ENCODE results near the gene EMC10.

Gene EMC10

GRCh38 chr19:50498219-50499056 lies 22.1 kb downstream of the EMC10 start:
- CTCF ChIA-PET: no interaction called here
- TF ChIP-seq CTCF (IDR thresholded peaks at IDR 0.05; ENCODE audit: control extremely low read depth, extremely low read depth, low read depth, missing control alignments): no peak
- DNase-seq (ENCODE audit: extremely low spot score): no peak
- POLR2A ChIA-PET: no interaction called here

GRCh38 chr19:50500060-50500752 lies 23.9 kb downstream of the EMC10 start:
- DNase-seq (ENCODE audit: extremely low spot score): peak; percentile 61
- TF ChIP-seq CTCF (IDR thresholded peaks at IDR 0.05; ENCODE audit: control extremely low read depth, extremely low read depth, low read depth, missing control alignments): no peak
- CTCF ChIA-PET: interaction anchor here (1.0 to 1.7 kb wide), 2 partner anchors 57 to 143 kb away, joined by 3 to 5 read pairs; no protein-coding TSS in a partner anchor
- POLR2A ChIA-PET: interaction anchor here (0.6 kb wide), 1 partner anchor 11 kb away, joined by 3 read pairs; the partner anchor contains the start of gene JOSD2

- ChIA-PET POLR2A (interaction anchor here (0.6 kb wide), 1 partner anchor 10 kb away, joined by 3 read pairs; the partner anchor contains the start of gene JOSD2), CTCF (interaction anchor here (1.0 to 1.7 kb wide), 2 partner anchors 56 to 143 kb away, joined by 3 to 5 read pairs; no protein-coding TSS in a partner anchor)
- no peak for TF ChIP-seq CTCF (IDR thresholded peaks at IDR 0.05; ENCODE audit: control extremely low read depth, extremely low read depth, low read depth, missing control alignments)
- DNase-seq (ENCODE audit: extremely low spot score): no peak
Observed at GRCh38 chr19:50500753-50501151, 24.4 kb downstream of the EMC10 start.

- POLR2A ChIA-PET: interaction anchor here (0.6 kb wide), 1 partner anchor 10 kb away, joined by 3 read pairs; the partner anchor contains the start of gene JOSD2
- TF ChIP-seq CTCF (IDR thresholded peaks at IDR 0.05; ENCODE audit: control extremely low read depth, extremely low read depth, low read depth, missing control alignments): no peak
- no peak for DNase-seq (ENCODE audit: extremely low spot score)
- CTCF ChIA-PET: interaction anchor here (1.7 kb wide), 1 partner anchor 56 kb away, joined by 5 read pairs; no protein-coding TSS in a partner anchor
Observed at GRCh38 chr19:50501186-50501567, 24.9 kb downstream of the EMC10 start.

- no peak for TF ChIP-seq CTCF (IDR thresholded peaks at IDR 0.05; ENCODE audit: control extremely low read depth, extremely low read depth, low read depth, missing control alignments)
- ChIA-PET CTCF (interaction anchor here (1.7 kb wide), 1 partner anchor 55 kb away, joined by 5 read pairs; no protein-coding TSS in a partner anchor), POLR2A (no interaction called here)
- DNase-seq (ENCODE audit: extremely low spot score): no peak
Observed at GRCh38 chr19:50501568-50502475, 25.5 kb downstream of the EMC10 start.
